ENCODE results near the gene PSAT1. TPM values are rescaled to one million over a fixed set of nuclear protein-coding genes. Genes with fewer than 3 reads are reported as not detected.

Gene PSAT1
- total RNA-seq, 1 experiment from 2014 or later: 215 TPM

- H3K56ac ChIP-seq (ENCODE audit: insufficient read length, low read depth, low read length): no peak overlapping the region
- H3K79me1 ChIP-seq (ENCODE audit: insufficient read depth, low read depth, low read length, poor library complexity, severe bottlenecking): peaks cover 3% of the 10 kb centered on the region
- no peak for DNase-seq
- no peaks in the 10 kb centered on the region for H3K27me3 Mint-ChIP-seq (ENCODE audit: low read depth)
- no peak overlapping the region for H3K4ac ChIP-seq (ENCODE audit: low read depth, low read length)
- H2BK12ac ChIP-seq (ENCODE audit: insufficient read length, low read depth, low read length): no peak overlapping the region
- 0 out of 7 replicates have a peak overlapping the region, but pooled peaks of 1 of the 3 experiments have one; percentile 49 for H3K27ac Mint-ChIP-seq
- no peak overlapping the region for H3K4me3 Mint-ChIP-seq
- peaks cover 89 to 99% (median 93%) of the 10 kb centered on the region in 3 experiments for H3K36me3 Mint-ChIP-seq (ENCODE audit: insufficient read depth in 1 of 3, low read depth in 3 of 3)
- no peak overlapping the region for H3K9ac ChIP-seq (ENCODE audit: extremely low read depth, insufficient read length, low read length)
- H3K79me2 ChIP-seq (ENCODE audit: insufficient read depth, low read length): peaks cover 3% of the 10 kb centered on the region; the same call in 1 of the 2 replicates
- no peak overlapping the region for H4K5ac ChIP-seq (ENCODE audit: insufficient read length, low read depth, low read length)
- no peaks in the 10 kb centered on the region for H3K9me3 ChIP-seq (ENCODE audit: control insufficient read depth, low read depth, low read length)
- H2AFZ ChIP-seq (ENCODE audit: low read length): no peak overlapping the region
- H3K27me3 ChIP-seq (ENCODE audit: insufficient read depth, low read length): no peaks in the 10 kb centered on the region
- no peak for TF ChIP-seq CTCF (conservative IDR thresholded peaks at IDR 0.05)
- H3K14ac ChIP-seq (ENCODE audit: insufficient read depth, low read length): no peak overlapping the region
- WGBS (ENCODE audit: extremely low coverage, insufficient read length, low lambda C conversion rate): no CpG with 5 or more reads among the region's 8 CpGs
- no peak overlapping the region for H3K4me2 ChIP-seq (ENCODE audit: insufficient read depth, insufficient read length, low read length)
- H2AK5ac ChIP-seq (ENCODE audit: insufficient read length, low read length): no peak overlapping the region
- H3K9me3 Mint-ChIP-seq: peaks cover 0 to 8% of the 10 kb centered on the region in 2 experiments; a peak in 2 of 5 replicates
- H3K27ac ChIP-seq (ENCODE audit: insufficient read length, low read depth, low read length): no peak overlapping the region
- no peak overlapping the region for H4K8ac ChIP-seq (replicated peaks; ENCODE audit: insufficient read length, low read depth, low read length)
- H2BK20ac ChIP-seq (ENCODE audit: low read depth, low read length, poor library complexity, severe bottlenecking): no peak overlapping the region
- H2BK15ac ChIP-seq (ENCODE audit: low read depth, low read length): no peak overlapping the region
- no peak overlapping the region for H2BK120ac ChIP-seq (ENCODE audit: low read depth, low read length, poor library complexity, severe bottlenecking)
- H3K23me2 ChIP-seq (ENCODE audit: insufficient read length, low read depth, low read length, poor library complexity, severe bottlenecking): no peaks in the 10 kb centered on the region
- H3K18ac ChIP-seq (ENCODE audit: insufficient read length, low read depth, low read length): no peak overlapping the region
- H3K4me1 Mint-ChIP-seq: peaks cover 9 to 10% of the 10 kb centered on the region in 2 experiments
- H3T11ph ChIP-seq (ENCODE audit: low read length): no peak overlapping the region
- no peak overlapping the region for H2BK5ac ChIP-seq (ENCODE audit: insufficient read length, low read length)
- H4K20me1 ChIP-seq (ENCODE audit: control insufficient read depth, insufficient read depth, insufficient read length): no peaks in the 10 kb centered on the region
- H4K91ac ChIP-seq (ENCODE audit: insufficient read length, low read depth, low read length): no peak overlapping the region
- H3K4me1 ChIP-seq (ENCODE audit: insufficient read depth, low read length): no peaks in the 10 kb centered on the region
- H3K23ac ChIP-seq (ENCODE audit: insufficient read length, low read depth, low read length): no peak overlapping the region
Observed at GRCh38 chr9:78324682-78325081, 27.8 kb downstream of the PSAT1 start.
